ENCODE measurements around the gene C1orf141.
"Not testable (repeated sequence)": the region's sequence is repeated elsewhere in the genome, so short reads cannot be mapped to it uniquely, and the experiment has no call there.

Gene C1orf141

DNA sequence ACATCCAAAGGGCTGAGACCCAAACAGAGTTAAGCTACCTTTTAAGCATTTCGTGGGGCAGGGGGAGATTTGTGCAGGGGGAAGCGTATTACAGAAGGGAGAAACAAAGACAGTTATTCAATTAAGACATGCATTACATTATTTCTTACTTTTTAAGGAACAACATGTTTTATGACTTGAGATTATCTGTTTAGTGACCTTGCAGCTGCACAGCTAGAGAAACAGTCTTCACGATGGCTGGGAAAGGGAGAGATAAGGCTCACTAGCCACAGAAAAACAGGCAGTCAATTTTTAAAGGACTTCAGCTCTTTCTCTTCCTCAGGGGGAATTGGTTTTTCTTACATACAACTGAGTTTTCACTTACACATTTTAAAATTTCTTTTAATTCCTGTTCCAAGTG, 7.1 kb upstream of the C1orf141 start:
- not testable (repeated sequence) for DNase-seq

DNA sequence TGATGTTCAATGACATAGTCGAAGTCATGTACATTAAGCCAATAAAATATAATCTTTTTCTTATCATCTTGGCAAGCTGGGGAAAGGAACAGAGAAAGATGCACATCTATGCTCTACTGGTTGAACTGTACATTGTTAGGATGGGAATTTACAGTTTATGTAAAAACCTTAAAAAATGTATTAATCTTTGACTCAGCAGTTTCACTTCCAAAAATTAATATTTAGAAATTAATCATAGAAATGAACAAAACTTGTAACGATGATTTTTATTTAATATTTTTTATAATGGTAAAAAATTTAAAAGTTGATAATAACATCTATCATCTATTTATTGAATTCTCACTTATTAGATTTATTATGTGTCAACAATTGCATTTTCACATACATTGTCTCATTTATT, 5.7 kb upstream of the C1orf141 start:
- no peak for DNase-seq

DNA sequence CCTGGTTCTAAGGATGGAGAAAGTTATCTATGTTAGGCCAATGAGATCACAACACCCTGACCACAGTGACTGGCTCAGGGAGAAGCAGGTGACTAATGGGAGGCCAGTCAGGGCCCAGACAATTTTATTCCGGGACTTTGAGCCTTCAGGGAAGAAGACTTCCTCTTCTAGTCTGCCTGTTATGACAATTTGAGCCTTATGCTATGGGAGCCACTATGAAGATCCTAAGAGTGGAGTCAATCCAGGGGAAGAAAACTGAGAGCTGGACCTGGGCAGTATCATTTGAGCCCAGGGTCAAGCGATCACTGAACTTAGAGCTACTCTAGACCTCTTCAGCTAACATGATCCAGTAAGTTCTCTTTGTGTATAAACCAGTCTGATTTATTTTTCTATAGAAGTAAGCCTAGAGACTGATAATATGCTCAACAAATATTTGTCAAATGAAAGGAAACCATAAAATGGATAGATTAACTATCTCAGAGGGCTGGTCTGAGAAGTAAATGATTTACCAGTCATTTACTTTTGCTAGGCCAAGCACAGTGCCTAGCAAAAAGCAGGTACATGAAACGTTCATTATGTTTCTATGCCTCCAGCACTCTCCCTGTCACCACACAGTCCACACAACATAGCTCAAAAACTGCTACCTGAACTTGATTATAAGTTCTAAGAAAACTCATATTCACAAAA, 4.2 kb upstream of the C1orf141 start:
- DNase-seq, result no peak

DNA sequence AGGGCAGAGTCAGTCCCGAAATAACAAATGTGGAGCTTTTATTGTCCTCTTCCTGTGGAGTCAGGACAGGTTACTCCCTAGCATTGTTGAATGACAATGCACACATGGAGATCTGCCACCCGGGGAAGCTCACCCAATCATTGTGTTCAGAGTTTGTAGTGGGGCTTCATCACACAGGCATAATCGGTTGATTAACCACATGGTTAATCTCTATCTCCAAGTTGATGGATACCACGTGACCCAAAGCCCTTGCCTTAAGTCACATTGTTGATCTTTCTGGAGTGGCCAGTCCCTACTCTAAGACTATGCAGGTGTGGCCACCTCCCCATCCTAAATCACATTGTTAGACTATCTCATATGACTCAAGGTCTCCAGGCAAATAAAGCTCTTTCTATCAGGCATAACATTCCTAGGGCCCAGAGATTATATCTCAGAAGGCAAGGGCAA, 2.6 kb upstream of the C1orf141 start:
- no peak for DNase-seq

DNA sequence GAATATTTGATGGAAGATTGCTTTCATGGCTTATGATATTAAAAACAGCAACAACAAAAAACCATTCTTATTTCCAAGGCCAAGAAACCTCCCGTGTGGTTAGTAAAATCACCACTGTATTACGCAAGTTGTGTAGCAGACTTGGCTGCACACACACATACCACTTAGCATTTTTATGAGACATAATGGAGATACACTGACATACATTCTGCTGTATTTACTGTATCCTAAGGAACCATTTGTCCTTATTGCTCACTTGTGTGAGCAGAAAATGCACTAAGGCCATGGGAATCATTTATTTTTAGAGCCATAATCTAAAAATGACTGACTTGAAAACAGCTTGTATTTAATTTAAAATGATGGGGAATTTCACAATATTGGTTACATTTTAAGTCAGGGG, 584 bp upstream of the C1orf141 start:
- no peak for DNase-seq

DNA sequence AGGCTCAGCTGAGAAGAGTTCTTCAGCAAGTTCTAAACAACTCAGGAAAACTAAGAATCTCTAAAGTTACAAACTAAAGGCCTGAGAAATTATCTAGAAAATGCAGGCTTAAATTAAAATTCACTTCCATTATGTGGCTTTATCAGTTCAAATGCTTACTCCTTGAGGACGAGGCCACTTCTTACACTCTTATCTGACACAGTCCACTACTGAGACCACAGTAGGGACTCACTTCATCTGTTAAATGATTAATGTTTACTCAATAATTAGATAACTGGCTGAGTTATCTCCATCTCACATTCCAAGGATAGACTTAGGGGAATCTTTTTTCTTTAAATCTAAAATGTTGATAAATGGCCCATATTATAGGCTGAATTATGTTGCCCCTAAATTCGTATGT, 1.6 kb downstream of the C1orf141 start:
- no peak for DNase-seq

DNA sequence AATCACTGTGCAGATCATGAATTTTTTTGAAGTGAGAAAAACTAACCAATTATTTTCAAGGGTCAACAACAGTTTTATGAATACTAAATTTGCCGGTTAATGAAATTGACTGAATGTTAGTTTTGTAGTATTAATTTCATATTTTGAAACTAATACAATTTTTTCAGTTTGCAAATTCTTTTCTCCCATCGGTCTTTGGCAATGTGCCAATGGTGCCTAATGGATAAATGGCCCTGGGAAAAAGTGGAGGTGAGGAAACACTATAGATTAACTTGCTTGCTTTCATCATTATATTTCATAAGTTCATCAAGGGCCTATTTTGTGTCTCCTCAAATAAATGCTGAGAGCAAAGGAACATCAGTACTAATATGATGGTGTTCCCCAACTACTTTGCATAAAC, 4.1 kb downstream of the C1orf141 start:
- no peak for DNase-seq

DNA sequence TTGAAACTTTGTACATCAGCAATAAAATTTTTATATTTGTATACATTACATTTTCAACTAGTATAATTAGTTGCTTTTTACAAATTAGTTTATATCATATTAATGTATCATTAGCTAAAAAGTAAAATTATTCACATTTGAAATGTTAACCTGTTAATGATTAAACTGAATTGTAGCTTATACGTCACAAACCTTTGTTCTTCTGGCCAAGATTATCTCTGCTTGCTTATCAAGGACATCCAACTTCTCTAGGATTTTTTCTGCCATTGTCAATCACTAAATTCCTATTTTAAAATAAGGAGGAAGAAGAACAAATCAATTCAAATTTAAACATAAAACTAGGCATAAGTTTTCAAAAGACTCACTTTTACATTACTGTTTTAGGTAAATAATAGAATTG, 7.8 kb downstream of the C1orf141 start:
- no peak for DNase-seq

DNA sequence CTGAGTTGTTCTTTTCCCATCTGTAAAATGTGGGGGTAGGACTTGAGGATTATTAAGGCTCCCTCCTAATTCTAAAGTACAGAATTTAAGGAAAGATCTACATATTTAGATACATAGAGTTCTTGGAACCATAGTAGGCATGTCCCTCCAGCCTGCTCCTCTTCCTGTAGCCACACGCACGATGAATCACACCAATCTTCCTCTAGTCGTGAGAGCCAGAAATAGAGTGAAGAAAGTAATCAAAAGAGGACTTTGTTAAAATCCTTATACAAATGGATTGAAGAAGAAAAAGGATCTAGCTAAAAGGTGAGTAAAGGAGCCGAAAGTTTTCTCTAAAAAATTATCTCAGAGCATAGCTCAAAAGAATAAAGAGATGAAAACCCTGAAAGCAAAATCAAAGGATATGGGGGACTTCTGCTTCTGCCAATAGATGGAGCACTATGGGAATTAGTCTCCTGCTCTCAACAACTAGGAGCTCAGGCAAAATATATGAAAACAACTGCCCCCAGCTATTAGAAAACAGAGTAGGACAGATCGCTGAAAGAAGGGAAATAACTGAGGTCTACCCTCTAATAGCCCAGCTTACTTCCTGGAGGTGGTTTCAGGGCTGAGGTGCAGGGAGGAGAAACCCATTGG, 8.5 kb downstream of the C1orf141 start:
- no peak for DNase-seq

DNA sequence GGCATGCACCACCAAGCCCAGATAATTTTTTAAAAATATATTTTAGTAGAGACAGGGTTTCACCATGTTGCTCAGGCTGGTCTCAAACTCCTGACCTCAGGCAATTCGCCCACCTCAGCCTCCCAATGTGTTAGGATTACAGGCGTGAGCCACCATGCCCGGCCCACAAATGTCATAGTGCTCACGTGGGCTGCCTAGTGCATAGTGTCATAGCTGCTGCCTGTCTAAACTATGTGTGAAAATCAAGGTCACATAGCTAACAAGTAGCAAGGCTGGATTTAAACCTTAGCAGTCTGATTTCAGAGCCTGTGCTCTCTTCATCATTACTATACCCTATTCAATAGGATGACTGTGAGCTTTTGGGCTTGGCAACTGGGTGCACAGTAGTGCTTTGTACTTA, 10.3 kb downstream of the C1orf141 start:
- no peak for DNase-seq

DNA sequence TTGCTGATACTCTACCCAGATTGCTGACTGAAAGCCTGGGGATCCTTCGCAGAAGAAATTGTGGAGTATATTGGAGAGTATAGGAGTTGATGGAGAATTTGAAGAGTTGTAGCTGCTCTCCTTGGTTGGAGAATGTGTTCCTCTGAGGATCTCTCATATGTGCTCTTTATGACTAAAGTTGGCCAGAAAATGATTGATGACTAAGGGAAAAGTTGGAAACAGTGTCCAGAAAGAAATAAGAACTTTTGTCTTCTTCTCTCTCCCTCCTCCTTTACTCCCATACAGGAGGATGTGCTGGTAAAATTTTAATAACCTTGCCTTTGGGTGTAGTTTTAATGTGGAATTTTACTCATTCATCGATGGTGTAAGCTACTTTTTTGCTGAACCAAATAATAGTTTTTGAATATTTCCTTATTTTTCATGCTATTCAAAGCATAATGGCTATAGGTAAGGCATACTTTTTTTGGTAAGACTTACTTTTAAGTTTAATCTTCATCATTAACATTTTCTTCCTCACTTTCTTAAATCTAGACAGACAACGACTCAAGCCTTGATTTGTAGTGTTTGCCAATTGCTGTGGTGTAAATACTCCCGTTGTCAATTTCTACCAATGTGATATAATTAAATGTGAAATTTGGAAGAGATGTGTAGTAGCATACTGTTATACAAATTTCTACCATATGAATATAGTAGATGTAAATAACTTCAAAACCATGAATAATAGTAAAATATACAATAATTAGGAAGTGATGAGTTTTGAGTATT, 13.7 kb downstream of the C1orf141 start:
- DNase-seq, result no peak

DNA sequence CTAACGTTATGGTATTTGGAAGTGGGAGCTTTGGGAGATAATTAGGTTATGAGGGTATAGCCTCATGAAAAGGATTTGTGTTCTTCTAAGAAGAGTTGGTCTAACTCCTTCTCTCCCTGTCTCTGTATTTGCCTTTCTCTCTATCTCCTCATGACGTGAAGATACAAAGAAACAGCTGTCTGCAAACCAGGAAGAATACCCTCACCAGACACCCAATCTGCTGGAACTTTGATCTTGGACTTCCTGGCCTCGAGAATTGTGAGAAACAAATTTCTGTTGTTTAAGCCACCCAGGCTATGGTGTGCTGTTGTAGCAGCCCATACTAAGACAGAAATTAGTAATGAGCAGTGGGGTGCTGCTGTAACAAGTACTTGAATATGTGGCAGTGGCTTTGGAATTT, 16.1 kb downstream of the C1orf141 start:
- DNase-seq, result no peak

DNA sequence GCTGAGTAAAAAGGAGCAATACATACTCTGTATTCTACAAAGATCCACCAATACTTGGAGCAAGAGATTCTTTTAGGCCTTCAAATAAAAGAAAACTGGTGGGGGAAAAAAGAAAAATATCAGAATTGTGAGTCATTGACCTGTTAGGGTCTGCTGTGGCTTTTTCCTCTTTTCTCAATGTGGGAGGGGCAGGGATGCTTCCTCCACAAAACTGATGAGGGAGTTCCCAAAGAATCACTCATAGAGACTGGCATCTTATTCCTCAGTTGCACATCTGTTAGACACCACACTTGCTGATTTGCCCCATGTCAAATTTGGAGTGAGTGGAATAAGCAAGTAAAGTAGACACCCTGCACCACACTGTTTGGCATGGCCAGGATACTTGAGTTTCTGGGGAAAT, 16.6 kb downstream of the C1orf141 start:
- DNase-seq, result no peak

DNA sequence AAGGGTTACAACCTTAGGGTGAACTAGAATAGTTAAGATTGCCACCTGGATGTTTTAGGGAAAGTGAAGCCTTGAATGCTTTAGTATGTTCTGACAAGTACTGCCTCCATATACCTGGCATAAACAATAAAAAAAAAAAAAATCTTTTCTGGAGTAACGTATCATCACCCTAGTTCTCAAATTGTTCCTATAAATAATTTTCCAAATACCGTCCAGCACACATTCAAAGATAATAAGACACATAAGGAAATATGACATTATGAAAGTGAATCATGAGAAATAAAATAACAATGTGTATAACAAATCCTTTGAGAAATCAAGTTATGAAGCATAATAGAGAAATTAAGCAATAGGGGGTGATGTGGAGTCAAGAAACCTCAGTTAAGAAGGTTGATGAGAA, 20.6 kb downstream of the C1orf141 start:
- no peak for DNase-seq

DNA sequence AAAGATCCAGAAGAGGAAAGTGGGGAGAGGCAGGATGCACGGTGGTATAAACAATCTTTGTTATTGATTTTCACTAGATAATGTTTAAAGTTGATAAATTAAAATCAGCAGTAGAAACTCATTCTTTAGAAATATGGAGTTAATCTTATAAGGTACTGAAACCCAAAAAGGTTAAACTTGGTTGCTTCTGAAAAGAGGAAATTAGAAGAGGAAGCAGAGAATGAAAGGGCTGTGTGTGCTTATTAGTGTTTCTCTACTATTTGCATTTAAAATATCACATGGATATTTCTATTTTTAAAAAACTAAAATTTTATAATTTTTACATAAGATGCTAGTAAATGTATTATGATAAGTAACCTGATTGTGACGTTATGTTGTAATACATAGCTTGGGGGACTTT, 24.4 kb downstream of the C1orf141 start:
- DNase-seq, result no peak

DNA sequence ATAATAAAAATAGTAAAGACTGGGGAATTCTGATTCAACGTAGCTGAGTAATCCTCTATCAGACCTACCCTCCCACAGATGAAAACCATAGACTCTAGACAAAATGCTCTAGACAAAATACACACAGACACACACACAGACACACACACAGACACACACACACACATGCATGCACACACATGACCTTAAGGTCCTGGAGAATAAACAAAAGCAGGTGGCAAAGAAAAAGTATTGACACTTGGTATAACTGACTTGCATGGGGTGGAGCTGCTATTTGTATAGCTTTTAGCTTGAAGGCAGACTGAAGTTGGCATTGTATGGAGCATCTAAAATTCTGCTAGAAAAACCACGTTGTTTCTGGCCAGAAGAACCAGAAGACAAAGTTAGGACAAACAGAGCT, 29.3 kb downstream of the C1orf141 start:
- no peak for DNase-seq

DNA sequence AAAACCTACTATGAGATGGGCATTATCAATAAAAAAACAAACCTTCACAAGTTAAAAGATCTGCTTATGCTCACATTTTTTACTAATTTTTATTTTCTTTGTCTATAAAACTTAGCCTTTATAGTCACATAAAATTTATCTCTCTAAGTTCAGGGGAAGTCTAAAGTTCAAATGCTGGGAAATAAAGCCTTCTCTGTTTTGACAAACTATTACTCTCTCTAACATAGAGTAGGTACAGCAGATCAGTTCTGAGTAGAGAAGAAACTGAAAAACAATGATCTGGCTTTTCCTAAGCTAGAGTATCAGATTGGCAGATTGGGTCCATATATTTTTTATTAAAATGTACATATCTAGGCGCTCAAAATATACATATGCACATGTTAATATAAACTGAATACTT, 31.2 kb downstream of the C1orf141 start:
- DNase-seq, result no peak

DNA sequence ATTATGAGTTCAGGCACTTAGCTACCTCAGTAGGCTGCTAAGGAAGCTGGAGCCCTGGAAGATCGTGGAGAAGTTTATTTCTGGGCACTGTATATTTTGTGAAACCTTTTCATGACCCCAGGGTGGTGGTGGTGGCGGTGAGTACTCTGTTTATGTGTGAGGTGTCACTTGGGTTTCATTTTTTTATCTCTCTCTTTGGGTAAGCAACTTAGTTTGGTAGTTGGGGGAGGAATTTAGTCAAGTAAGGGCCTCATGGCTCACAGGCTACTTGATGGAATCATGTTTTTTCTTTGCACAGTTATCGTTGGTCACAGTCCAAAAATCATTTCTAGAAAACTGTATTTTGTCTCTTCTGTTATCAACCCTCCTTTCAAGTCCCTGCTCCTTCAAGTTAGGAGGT, 33.9 kb downstream of the C1orf141 start:
- no peak for DNase-seq

DNA sequence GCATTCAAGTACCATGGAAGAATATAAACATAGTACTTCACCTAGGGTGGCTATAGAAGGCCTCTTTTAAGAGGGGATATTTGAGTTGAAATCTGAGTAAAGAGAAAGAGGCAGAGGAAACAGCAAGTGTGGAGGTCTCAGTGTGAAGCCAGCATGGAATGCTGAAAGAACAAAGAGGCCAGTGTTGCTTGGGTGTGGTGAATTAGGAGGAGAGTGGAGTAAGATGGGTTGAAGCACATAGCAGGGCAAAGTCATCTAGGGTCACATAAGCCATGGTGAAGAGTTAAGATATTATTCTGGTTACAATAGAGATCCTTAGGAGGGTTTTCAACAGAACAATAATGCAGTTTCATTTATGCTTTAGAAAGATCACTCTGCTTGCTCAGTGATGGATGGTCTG, 37.5 kb downstream of the C1orf141 start:
- DNase-seq, result no peak

DNA sequence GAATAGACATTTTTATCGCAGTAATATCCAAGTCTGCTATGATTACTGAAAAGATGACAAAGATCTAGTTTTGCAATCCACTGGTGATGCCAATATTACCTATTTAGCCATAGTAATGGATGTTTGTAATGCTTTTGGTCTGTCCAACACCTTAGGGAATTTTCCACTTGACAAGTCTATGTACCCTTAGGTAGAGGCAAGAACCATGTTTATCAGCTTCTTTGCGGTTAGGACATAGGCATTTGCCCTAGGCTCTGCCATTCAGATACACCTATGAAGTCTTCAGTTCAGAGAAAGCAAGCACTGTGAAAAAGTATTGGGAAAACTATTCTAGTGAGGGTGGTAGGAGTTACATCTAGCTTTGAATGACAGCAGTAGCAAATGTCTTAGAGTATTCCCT, 40.6 kb downstream of the C1orf141 start:
- no peak for DNase-seq

DNA sequence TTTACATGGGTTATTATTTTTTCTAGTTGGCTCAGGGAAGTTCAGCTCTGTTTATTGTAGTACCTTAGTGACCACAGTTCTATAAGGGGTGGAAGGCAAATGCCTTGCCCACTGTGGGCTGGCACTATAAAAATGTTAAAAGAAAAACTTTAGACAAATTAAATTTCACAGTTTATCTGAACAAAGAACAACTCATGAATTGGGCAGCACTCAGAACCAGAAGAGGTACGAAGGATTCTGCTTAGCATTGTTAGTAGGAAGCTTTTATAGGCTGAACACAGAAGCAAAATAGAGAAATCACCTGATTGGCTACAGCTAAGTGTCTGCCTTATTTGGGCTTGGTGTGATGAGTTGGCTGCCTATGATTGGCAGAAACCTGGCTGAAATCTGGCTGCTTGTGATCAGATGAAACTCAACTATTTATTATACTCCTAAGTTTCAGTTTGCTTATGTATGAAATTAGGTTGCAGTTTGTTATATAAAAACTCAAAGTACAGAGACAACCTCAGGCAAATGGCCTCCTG, 45.0 kb downstream of the C1orf141 start:
- DNase-seq, result no peak

DNA sequence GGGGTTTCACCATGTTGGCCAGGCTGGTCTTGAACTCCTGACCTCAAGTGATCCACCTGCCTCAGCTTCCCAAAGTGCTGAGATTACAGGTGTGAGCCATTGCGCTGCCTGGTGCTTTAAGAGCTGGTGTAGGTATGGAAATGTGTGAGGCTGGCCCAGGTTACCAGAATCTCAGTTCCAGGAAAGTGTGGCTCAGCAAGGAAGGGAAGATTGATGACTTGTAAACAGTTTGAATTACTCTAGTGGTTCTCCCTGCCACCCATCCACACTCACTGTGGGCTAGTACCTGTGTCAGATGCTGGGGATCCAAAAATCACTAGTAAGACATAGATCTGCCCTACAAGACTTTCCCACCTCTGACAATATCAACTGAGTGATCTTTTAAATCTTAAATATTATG, 46.3 kb downstream of the C1orf141 start:
- DNase-seq, result no peak

DNA sequence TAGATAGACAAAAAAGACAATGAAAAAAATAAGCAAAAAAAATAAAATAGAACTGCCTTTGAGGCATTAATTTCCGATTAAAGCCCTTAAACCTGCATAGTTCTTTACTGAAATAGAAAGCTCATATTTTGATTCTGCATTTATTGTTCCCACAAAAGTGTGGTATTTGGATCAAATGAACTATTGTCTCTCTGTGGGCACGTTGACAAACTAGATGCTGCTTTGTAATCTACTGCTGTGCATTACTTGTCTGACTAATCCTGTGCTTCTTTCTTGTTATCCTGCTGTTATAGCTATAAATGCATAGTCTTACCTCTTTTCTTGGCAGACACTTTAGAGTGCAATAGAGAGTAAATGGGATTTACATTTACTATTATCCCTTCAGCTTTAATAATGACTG, 49.4 kb downstream of the C1orf141 start:
- DNase-seq, result no peak

DNA sequence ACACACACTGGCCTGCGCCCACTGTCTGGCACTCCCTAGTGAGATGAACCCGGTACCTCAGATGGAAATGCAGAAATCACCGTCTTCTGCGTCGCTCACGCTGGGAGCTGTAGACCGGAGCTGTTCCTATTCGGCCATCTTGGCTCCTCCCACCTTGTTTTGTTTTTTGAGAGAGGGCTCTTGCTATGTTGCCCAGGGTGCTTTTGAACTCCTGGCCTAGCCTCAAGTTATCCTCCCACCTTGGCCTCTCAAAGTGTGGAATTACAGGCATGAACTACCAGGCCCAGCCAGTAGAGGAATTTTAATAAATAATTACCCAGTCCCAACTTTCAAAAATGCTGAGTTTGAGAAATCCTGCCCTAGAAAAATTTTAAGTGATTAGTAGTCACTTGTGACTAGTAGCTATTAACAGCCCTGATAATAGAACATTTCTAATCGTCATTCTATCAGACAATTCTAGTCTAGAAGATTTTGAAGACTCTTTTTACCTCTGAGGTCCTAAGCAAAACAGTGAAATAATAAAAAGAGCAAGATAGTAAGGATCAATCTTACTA, 49.9 kb downstream of the C1orf141 start:
- DNase-seq, result no peak

All from activated CD4-positive, alpha-beta T cell treated with anti-CD3 and anti-CD28 coated beads, Interleukin-2, amount 50 U/mL, for 48 hours (primary cell).